ENCODE data around the gene NTMT1. TPM values are rescaled to one million over a fixed set of nuclear protein-coding genes. Genes with fewer than 3 reads are reported as not detected.

The NTMT1 gene
- total RNA-seq, 4 donors from 2014 or later, result 19.6 to 28.4 (median 22.6) TPM

GRCh38 chr9:129614932-129615331, 11.0 kb upstream of the NTMT1 start:
- H3K4me3 ChIP-seq (replicated peaks in 1 of 3), result no peak overlapping the region
- TF ChIP-seq CTCF (IDR thresholded peaks at IDR 0.05) (no peak), POLR2A (IDR thresholded peaks at IDR 0.05) (no peak)
- H3K27ac ChIP-seq, result no peak overlapping the region
- DNase-seq, result no peak
- H3K36me3 ChIP-seq, result no peaks in the 10 kb centered on the region
- peaks cover 10 to 28% of the 10 kb centered on the region in 2 donors for H3K4me1 ChIP-seq
- H3K27me3 ChIP-seq, result no peaks in the 10 kb centered on the region
- 85 to 86% methylated on average over 10 of the region's 10 CpGs for WGBS, 2 donors
- H3K9me3 ChIP-seq, result no peaks in the 10 kb centered on the region
- intact Hi-C loops (cut with DNase I), result loop anchor here (5.0 kb wide), 3 partner anchors 293 to 478 kb away; no protein-coding TSS in a partner anchor

- DNase-seq, result no peak
- Histone ChIP-seq H3K9me3 (no peaks in the 10 kb centered on the region), H3K27me3 (no peaks in the 10 kb centered on the region), H3K36me3 (no peaks in the 10 kb centered on the region), H3K4me1 (peaks cover 10 to 30% of the 10 kb centered on the region in 2 donors), H3K27ac (no peak overlapping the region), H3K4me3 (replicated peaks in 1 of 3) (no peak overlapping the region)
- intact Hi-C loops (cut with DNase I), result no loop called here
- WGBS, 2 donors, result 81 to 85% methylated on average over 28 to 31 of the region's 31 CpGs
- no peak for TF ChIP-seq POLR2A (IDR thresholded peaks at IDR 0.05)
Measured at GRCh38 chr9:129615407-129616285, 10.3 kb upstream of the NTMT1 start.

GRCh38 chr9:129617167-129617566, 8.8 kb upstream of the NTMT1 start:
- TF ChIP-seq POLR2A (IDR thresholded peaks at IDR 0.05) (no peak), CTCF (IDR thresholded peaks at IDR 0.05) (peak in 2 of 6 experiments; percentile 12 to 14)
- 0% methylated on average over 1 of the region's 1 CpG for WGBS, 2 donors

GRCh38 chr9:129619787-129620668, 5.9 kb upstream of the NTMT1 start:
- intact Hi-C loops (cut with DNase I), result no loop called here
- H3K4me1 ChIP-seq, result peaks cover 4 to 14% of the 10 kb centered on the region in 2 donors
- peak overlapping the region in 2 of 3 donors; percentile 7 to 36 for H3K4me3 ChIP-seq (replicated peaks in 1 of 3)
- 3 to 4% methylated on average over 17 to 21 of the region's 82 CpGs for WGBS, 2 donors
- H3K9me3 ChIP-seq, result no peaks in the 10 kb centered on the region
- no peaks in the 10 kb centered on the region for H3K36me3 ChIP-seq
- H3K27me3 ChIP-seq, result no peaks in the 10 kb centered on the region
- TF ChIP-seq CTCF (IDR thresholded peaks at IDR 0.05) (peak in 1 of 6 experiments; percentile 9), POLR2A (IDR thresholded peaks at IDR 0.05) (no peak)
- DNase-seq, result peak in 1 of 2 donors; percentile 34
- H3K27ac ChIP-seq, result no peak overlapping the region

More at GRCh38 chr9:129617167-129617566, 8.8 kb upstream of the NTMT1 start:
- intact Hi-C loops (cut with DNase I), result no loop called here
- Histone ChIP-seq H3K27me3 (no peaks in the 10 kb centered on the region), H3K9me3 (no peaks in the 10 kb centered on the region), H3K4me3 (replicated peaks in 1 of 3) (no peak overlapping the region), H3K27ac (no peak overlapping the region), H3K4me1 (peaks cover 4 to 25% of the 10 kb centered on the region in 2 donors), H3K36me3 (no peaks in the 10 kb centered on the region)
- no peak for DNase-seq

- 29 to 30% methylated on average over 17 to 19 of the region's 21 CpGs for WGBS, 2 donors
- no peak for DNase-seq
- Histone ChIP-seq H3K36me3 (no peaks in the 10 kb centered on the region), H3K9me3 (no peaks in the 10 kb centered on the region), H3K27ac (no peak within 1 kb of the TSS), H3K4me3 (replicated peaks in 1 of 3) (peak within 1 kb of the TSS in 2 of 3 donors; percentile 7 to 36), H3K27me3 (no peaks in the 10 kb centered on the region), H3K4me1 (peaks cover 4 to 19% of the 10 kb centered on the region in 2 donors)
- TF ChIP-seq POLR2A (IDR thresholded peaks at IDR 0.05), result no peak
- TF ChIP-seq CTCF (IDR thresholded peaks at IDR 0.05), result no peak
- intact Hi-C loops (cut with DNase I), result no loop called here
Measured at GRCh38 chr9:129620669-129621295, 5.2 kb upstream of the NTMT1 start, which contains the start of gene C9orf50. C9orf50 (minus strand) TSS chr9:129621101; CDS start chr9:129620574, 527 bp downstream.

Data from thyroid gland (tissue), 4 donors.